CD4-positive, alpha-beta T cell treated with Interleukin-15 for 1 hour (primary cell): ENCODE data around the gene HUNK.

Experiments used
- DNase-seq: peaks from one replicate; pipeline ENCODE4 v3.0.0-alpha.2; 2020

HUNK gene

DNA sequence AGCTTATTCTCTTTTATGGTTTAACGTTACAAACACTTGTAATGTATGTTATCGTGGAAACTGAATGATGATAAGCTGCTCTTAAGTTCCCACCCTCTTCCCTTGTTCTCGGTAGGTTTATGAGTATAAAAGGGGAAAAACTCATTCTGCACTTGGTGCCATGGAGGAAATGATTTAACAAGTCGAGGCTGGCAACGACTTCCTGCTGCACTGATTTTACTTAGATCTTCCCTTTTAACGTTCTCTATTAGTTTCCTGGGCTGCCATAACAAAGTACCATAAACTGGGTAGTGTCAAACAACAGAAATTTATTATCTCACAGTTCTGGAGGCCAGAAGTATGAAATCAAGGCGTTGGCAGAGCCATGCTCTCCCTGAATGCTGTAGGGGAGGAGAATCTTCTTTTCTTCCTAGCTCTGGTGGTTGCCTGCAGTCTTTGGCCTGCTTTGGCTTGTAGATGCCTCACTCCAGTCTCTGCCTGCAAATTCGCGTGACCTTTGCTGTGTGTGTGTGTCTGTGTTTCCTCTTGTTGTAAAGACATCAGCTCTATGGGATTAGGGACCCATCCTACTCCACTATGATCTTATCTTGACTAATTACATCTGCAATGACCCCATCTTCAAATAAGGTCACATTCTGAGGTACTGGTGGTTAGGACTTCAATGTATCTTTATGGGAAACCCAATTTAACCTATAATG lies 26.3 kb downstream of the HUNK start:
- DNase-seq: no peak

DNA sequence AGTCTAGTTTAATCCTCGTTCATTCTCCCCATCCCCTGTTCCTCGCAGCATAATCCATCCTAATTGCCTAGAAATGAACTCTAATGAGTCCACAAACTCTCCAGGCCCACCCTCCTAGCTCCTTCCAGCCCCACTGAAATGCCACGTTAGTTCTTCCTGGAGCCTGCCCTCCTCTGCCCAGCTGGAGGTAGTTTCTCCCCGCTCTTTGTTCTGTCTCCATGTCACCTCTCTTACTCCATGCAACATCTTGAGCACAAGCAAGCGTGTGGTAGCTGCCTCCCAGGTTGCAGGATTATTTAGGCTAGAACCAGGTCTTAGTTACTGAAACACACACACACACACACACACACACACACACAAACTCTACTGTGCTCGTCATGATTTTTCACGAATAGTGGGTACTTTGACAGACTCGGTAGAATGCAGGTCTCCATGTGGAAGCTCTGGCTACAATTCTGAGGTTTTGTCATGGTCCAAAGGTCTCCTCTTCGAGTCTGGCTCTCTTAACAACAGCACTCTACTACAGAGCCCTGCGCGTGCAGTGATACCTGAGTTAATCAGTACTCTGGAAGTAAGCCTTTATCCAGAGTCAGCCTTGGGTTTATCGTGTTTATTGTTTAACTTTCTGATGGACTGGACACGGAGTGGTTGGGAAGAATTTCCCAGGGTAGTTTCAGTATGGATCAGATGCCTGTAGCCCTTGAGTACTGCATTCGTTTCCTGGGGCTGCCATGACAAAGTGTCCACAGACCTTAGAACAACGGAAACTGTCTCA lies 27.5 kb downstream of the HUNK start:
- DNase-seq: no peak

DNA sequence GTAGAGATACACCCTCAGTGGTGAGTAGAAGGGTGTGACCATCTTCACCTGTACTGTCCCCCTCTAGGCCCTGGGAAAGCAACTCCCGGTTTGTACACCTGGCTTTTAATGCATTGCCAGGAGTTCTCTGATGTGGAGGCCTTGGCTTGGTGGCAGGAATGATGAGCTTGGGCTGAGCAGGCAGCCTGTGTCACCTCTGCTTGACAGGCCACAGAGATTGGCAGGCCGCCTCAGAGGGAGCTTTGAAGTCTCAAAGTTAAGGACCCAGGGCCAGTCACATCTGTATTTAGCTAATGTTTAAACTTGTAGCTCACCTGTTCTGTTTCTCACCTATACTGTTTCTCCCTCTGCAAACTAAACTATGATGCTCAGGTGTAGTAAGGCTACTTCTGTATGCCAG lies 28.5 kb downstream of the HUNK start:
- DNase-seq: no peak

DNA sequence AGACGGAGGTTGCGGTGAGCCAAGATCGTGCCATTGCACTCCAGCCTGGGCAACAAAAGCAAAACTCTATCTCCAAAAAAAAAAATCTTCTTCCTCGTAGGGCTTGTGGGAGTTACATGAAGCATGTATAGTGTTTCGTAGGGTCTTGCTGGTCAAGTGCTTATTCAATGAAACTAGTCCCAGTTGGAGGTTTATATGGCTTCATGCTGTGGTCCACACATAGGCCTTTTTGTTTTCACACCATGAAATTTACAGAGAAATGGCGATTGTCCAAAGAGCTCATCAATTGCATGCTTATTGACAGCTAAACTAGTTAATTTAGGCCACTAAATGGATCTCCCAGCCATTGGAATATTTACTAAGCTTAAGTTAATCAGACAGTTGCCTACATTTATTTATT lies 29.6 kb downstream of the HUNK start:
- no peak for DNase-seq

DNA sequence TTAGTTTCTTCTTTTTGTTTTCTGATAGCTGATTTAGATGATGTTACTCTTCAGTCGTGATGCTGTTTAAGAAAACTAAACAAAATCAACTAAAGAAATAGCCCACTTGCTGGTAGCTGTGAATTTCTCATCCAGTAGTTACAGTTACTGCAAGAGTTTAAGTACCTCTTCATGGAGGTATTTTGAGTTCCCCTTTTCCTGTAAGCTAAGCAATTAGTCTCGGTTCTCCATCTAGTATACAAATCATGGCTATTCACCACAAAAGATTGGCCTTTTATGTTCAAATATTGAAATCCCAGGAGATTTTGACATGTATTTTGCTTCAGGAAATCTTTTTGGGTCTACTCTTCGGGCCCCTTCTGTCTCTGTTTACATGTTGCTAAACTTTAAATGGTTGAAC lies 31.1 kb downstream of the HUNK start:
- DNase-seq: no peak

DNA sequence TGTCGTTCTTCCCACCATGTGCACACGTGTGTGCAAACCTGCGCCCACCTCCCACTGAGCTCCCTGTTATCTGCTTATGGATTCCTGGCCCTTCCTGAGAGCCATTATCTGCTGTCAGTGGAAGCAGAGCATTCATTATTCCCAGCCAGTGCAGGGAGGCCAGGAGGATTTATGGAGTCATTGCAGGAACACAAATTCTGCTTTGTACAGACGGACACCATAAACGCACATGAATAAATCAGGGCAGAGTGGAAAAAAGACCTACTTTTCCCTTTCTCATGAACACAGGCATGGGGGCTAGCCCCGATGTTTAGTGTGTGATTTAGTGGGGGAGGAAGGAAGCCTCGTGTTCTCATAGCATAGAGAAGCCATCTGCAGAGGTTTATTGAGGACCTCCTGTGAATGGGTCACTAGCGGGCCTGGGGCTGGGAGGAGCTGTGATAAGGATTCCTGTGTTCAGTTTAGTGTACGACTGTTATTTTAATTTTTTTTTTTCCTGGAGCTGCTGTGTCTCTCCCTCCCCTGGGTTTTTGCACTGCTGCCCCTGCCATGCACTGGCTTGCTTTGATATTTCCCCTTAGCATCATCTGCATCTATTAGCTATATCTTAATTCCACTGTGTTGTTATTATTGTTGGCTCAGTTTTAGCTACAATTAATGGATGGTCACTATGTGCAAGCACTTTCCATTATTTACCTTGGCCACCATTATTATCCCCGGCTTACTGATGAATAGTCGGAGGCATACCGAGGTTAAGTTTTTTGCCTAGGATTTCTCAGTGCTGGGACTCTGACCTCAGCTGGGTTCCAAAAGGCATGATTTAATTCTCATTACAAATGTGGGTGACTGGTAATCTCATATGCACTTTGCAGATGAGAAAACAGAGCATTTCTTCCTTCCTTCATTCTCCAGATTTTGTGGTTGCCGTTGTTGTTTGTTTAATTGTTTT lies 33.0 kb downstream of the HUNK start:
- no peak for DNase-seq

DNA sequence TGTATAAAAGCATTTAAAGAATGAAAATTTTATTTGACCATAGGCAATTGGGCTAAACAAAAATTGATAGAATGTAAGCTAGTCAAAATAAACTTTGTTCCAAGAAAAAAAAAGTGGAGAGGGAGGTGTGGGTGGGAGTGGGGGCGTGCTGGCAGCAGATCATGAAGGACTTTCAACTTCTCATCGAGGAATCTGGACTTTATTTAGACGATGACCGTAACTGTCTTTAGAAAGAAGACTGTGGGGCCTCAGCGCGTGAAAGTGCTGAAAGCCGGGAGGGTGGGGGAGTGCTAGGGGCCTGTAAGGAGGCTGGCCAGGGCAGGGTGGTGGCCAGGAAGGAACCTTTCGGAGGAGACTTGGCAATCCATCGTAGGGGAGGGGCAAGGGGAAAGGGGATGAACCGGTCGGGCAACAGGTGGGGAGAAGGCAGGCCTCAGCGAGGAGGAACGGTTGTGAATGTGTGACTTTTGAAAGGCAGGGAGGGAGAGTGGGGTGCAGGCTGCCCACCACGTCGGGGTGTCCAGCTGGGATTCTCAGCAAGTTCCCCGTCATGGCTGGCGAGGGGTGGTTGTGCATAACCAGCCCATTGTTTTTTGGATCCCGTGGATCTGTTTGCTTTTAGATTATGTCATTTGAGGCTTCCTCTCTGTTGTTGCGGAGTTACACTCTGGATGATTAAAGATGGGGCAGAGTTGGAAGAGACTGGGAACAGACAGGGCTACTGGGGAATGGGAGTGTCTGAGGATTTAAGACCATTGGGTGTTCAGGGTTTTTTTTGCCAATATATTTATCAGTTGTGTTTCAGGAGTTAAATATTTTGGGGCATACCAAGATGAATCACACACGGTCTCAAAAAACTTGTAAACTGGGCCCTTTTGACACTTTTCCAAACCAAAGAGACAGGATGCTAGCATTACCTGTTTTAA lies 35.5 kb downstream of the HUNK start:
- DNase-seq: no peak

DNA sequence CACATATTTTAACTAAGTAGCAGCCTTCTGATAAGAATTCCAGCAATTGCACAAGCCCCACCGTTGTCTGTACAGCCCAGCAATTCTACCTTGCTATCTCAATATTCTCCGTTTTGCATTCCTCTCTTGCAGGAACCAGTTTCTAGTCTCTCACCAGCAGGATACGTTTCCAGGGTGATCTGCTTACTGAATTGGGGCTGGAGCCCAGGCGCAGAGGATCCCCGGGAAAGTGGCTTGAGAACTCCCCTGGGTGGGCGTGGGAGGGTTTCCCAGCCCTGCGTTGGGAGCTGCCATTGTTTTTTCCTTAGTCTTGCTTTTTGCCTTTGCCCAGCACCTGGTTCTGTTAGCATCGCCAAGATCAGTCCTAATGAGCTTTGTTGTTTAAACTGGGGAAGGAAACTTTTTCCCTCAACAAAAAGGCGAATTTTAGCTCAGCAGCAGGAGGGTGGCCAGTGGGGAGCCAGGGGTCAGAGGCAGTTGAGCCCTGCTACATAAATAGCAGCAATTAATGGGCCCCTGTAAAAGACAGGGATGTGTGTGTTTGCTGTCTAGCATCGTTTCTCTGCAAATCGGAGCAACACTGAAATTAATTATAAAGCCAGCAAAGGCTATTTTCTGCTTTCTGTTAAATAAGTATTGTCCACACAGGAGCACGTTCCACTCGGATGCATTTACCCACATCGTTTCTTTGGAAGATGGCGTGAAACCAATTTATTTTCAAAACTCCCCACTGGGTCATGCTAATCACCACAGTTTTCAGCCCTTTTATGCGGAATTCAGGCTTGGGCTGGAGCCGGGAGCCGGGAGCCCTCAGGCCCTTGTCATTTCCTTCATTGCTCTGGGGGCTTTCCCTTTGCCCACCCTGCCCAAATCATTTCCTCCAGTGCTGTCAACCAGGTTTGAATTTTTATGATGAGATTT lies 36.6 kb downstream of the HUNK start:
- no peak for DNase-seq

DNA sequence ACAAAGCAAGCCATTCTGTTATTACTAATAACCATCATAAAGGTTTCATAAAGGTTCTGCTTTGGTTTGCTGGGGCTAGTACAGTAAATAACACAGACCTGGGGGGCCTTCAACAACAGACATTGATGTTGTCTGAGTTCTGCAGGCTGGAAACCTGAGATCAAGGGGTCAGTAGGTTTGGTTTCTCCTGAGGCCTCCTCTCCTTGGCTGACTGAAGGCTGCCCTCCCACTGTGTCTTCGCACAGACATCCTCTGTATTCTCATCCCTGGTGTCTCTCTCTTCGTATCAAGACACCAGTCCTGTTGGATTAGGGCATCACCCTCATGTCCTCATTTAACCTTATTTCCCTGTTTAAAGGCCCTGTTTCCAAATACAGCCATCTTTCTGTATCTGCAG lies 37.3 kb downstream of the HUNK start:
- DNase-seq: no peak

DNA sequence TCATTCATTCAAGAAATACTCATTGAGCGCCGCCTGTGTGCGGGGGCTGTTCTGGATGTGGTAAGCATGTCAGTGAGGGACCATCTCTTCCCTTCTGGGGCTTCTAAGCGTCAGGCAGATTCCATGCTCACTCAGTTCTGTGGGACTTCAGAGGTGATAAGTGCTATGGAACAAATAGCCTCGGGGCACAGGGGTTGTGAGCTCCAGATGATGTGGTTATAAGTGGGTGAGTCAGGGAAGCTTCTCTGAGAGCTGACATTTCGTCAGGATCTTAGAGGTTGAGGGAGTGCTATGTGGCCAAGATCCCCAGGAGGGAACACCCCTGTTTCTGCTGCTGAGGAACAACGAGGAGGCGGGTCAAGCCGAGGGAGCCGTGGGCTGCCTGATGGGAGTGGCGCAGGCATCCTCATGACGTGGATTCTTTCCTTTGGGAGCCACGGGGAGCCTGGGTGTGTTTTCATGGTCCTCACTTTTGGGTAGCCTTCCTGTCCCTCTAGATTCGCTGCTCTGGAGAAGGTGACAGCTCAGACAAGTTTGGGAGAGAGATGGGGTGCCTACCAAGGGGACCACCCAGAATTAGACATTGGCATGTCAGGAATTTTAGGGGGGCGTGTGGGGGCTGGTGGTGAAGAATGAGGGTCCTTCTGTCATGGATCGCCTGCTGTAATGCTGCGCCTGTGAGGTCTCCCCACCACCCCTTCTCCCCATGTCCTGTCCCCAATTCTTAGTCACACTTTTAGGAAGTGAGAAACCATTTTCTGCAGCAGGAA lies 38.5 kb downstream of the HUNK start:
- DNase-seq: no peak

DNA sequence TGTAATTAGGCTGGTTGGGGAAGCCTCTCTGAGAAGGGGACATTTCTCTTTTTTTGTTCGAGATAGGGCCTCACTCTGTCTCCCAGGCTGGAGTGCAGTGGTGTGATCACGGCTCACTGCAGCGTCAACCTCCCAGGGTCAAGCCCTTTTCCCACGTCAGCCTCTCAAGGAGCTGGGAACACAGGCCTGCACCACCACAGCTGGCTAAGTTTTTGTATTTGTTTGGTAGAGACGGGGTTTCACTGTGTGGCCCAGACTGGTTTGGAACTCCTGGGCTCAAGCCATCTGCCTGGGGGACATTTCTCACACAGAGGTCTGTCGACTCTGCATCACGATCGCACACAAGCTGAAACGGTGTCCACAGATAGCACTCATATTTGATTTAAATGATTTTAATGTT lies 39.7 kb downstream of the HUNK start:
- no peak for DNase-seq

DNA sequence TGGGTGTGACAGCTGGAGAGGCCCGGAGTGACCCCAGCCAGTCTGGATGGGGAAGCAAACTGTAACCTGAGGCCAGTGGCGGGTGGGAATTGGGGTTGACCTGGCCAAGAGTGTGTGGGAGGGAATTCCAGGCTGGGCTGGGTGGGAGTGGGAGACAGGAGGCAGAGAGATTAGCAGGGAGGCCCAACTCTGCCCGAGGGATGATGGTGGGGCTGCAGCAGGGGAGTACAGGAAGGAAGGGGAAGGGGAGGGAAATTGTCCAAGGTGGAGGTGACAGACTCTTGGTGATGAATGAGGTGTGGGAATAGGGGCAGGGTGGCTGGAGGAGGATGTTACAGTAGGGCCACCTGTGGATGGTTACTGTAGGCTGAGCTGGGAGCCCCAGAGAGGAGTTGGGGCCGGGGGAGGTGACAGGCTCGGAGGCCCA lies 40.4 kb downstream of the HUNK start:
- DNase-seq: no peak

DNA sequence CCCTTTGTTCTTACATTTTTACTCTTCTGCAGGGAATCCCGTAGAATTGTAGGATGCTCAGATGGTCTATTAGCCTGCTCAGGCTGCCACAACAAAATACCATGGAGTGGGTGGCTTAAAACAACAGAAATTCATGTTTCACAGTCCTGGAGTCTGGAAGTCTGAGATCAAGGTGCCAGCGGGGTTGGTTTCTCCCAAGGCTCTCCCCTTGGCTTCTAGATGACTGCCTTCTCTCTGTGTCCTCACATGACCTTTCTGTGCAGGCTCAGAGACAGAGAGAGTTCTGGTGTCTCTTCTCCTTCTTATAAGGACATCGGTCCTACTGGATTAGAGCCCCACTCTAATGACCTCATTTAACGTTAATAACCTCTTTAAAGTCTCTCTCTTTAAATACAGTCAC lies 41.7 kb downstream of the HUNK start:
- DNase-seq: no peak

DNA sequence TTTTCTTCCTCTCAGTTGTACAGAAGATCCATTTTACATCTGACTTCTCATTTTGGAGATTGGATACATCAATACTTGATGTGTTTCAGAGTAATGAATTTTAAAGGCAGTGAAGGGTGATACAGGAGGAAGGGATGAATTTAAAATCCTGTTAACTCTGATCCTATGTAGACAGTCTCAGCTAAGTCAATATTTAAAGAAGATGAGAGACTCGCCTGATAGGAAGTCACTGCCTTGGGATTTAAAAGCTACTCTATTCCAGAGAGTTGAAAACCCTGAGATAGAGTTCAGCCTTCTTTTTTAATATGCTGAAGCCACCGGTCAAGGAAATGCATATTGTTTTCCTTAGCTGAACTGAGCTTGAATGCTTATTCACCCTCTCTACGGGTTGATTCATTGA lies 42.7 kb downstream of the HUNK start:
- DNase-seq: no peak

DNA sequence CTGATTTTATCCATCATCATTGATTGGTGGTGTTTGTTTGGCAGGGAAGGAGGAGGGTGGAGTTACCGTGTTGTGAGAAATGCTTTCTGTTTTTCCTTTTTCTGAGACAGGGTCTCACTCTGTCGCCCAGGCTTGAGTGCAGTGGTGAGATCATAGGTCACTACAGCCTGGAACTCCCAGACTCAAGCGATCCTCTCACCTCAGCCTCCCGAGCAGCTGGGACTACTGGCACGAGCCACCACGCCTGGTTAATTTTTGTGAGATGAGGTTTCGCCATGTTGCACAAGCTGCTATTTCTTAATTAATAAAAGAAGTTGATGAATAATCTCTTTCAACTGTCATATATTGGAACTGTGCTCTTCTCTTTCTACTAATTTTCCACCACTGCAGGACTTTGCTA lies 44.3 kb downstream of the HUNK start:
- no peak for DNase-seq

DNA sequence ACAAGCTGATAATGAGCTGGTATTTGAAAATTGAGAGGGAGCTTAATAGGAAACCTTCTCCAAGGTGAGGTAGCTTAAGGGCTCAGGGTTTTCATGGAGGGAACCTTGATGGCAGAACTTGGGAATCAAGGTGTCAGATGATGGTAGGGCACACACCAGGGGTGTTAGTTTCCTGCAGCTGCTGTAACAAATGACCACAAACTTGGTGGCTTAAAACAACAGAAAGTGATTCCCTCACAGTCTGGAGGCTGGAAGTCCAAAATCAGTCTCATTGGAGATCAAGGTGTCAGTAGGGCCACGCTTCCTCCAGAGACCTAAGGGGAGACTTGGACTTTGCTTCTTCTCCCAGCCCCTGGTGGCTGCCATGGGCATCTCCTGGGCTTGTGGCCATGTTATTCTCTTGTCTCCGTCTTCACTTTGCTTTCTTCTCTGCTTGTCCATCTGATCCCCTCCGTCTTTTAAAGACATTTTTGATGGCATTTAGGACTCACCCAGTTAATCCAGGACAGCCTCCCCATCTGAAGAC lies 45.5 kb downstream of the HUNK start:
- DNase-seq: no peak

DNA sequence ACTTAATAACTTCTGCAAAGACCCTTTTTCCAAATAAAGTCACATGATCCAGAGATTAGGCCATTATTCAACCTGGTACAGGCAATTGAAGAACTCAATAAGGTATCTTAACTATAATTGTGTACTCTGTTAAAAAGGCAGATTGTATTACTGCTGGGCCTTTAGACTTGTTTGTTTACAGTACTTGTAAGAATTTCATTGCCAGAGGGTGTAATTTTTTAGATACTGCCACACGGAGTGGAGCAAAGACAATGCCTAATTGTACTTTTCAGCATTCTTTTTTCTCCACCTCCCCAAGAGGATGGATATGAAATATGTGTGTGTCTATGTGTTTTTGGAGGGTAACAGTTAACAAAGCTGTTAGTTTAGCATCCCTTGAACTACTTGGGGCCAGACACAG lies 47.5 kb downstream of the HUNK start:
- DNase-seq: no peak

DNA sequence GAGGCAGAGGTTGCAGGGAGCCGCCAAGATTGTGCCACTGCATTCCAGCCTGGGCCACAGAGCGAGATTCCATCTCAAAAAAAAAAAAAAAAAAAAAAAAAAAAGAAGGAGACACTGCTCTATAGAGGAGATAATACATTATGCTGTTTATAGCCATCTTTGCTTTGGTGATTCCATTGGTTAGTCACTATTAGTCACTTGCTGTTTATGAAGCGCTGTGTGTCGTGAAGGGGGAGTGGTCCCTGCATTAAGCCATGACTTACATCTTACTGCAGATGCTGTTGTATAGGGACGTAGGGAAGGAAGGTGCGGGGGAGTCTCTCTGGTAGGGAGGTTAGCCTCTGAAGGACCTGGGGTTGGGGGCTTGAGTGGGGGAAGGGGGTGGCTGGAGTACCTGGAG lies 48.3 kb downstream of the HUNK start:
- DNase-seq: no peak

DNA sequence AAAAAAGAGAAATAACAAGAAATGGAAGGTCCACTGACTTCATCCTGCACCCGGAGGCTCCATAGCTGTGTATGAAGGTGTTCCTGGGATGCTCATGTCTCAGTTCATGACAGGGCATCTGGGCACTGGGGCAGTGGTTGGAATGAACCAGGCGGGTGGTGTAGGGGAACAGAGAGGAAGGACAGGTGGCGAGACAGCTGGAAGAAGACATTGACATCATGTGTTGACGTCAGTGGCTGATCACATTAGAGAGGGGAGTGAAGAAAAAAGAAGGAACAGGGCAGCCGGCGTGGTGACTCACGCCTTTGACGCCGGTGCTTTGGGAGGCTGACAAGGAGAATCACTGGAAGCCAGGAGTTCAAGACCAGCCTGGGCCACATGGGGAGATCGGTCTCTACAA lies 50.1 kb downstream of the HUNK start:
- no peak for DNase-seq

DNA sequence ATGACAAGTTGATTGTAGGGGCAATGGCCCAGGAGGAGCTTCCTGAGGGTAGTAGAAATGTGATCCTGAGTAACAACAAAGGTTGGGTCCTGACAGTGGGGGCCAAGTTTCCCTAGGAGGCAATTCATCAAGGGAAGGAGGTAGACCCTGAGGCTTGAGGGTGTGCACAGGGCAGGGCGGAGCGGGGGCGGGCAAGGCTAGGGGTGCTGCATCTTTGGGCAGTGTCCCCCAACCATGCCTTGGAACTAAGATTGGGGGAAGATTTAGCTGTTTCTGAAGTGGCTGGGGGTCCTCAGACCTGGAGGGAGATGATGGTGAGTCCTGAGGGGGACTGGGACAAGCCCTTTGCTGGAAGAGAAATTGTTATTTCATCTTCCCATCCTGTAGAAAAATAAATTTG lies 50.9 kb downstream of the HUNK start:
- DNase-seq: no peak
